Neural cell (in vitro differentiated cells): ENCODE measurements around the gene DUSP19. TPM values are rescaled to one million over a fixed set of nuclear protein-coding genes. Genes with fewer than 3 reads are reported as not detected.

Source experiments
- H2AFZ ChIP-seq: fragments of 200-600, 300-800 bp; sonication (generic), shearing (Covaris generic); 2 replicates; pipeline ENCODE4 v1.6.0; 2014; ENCODE audit warnings: low read depth, mild to moderate bottlenecking, antibody characterized with exemption, low read length, moderate library complexity
- H3F3A ChIP-seq: fragments of 200-600 bp; shearing (Covaris generic); 2 replicates; pipeline ENCODE4 v1.6.1; 2016; ENCODE audit warnings: mild to moderate bottlenecking, moderate library complexity, mixed read lengths, antibody characterized with exemption, low read length; ENCODE audit not compliant: insufficient read depth, poor library complexity, severe bottlenecking
- H3K27ac ChIP-seq: fragments of 200-600, 300-800 bp; sonication (generic), shearing (Covaris generic); 2 replicates; pipeline ENCODE4 v1.5.1; 2014; ENCODE audit warnings: mild to moderate bottlenecking, low read length, moderate library complexity
- H3K27me3 ChIP-seq: fragments of 300-800, 200-600 bp; sonication (generic), shearing (Covaris generic); 2 replicates; pipeline ENCODE4 v1.6.0; 2014; ENCODE audit warnings: mild to moderate bottlenecking, low read depth, low read length, moderate library complexity; ENCODE audit not compliant: insufficient read depth
- H3K36me3 ChIP-seq: fragments of 300-800, 200-600 bp; sonication (generic), shearing (Covaris generic); 2 replicates; pipeline ENCODE4 v1.5.1; 2014; ENCODE audit warnings: mild to moderate bottlenecking, antibody characterized with exemption, low read length, moderate library complexity; ENCODE audit not compliant: insufficient read depth
- H3K4me2 ChIP-seq: fragments of 300-800, 200-600 bp; sonication (generic), shearing (Covaris generic); 2 replicates; pipeline ENCODE4 v1.6.0; 2014; ENCODE audit warnings: mild to moderate bottlenecking, low read length
- H3K4me3 ChIP-seq: fragments of 300-800, 200-600 bp; sonication (generic), shearing (Covaris generic); 2 replicates; pipeline ENCODE4 v1.5.1; 2014; ENCODE audit warnings: mild to moderate bottlenecking, low read length, moderate library complexity
- H3K79me2 ChIP-seq: fragments of 200-600 bp; shearing (Covaris generic); replicated peaks from 2 replicates; pipeline ENCODE4 v1.6.0; 2014; ENCODE audit warnings: mild to moderate bottlenecking, low read length, moderate library complexity; ENCODE audit not compliant: insufficient read depth
- H3K9ac ChIP-seq: fragments of 300-800, 200-600 bp; sonication (generic), shearing (Covaris generic); 2 replicates; pipeline ENCODE4 v1.6.1; 2016; ENCODE audit warnings: mild to moderate bottlenecking, low read length, mixed read lengths
- H3K9me2 ChIP-seq: fragments of 200-600 bp; shearing (Covaris generic); 2 replicates; pipeline ENCODE4 v1.6.1; 2016; ENCODE audit warnings: mild to moderate bottlenecking, low read length, mixed read lengths; ENCODE audit not compliant: insufficient read depth
- H3K9me3 ChIP-seq: fragments of 200-600, 300-800 bp; sonication (generic), shearing (Covaris generic); 2 replicates; pipeline ENCODE4 v1.6.1; 2016; ENCODE audit warnings: mild to moderate bottlenecking, mixed run types, low read length, moderate library complexity, mixed read lengths
- H4K20me1 ChIP-seq: fragments of 200-600 bp; shearing (Covaris generic); 2 replicates; pipeline ENCODE4 v1.6.1; 2016; ENCODE audit warnings: mild to moderate bottlenecking, mixed run types; ENCODE audit not compliant: insufficient read depth
- EP300 ChIP-seq: fragments of 450-650 bp; conservative IDR thresholded peaks from 2 replicates; pipeline ENCODE4 v1.6.1; 2014; ENCODE audit warnings: antibody characterized with exemption, mild to moderate bottlenecking, moderate library complexity; ENCODE audit not compliant: poor library complexity, severe bottlenecking
- EZH2 ChIP-seq: fragments of 200-600, 300-800 bp; shearing (Covaris generic), sonication (generic); IDR thresholded peaks from 2 replicates; pipeline ENCODE4 v1.6.1; 2014; ENCODE audit warnings: antibody characterized with exemption, low read length, borderline replicate concordance, mild to moderate bottlenecking; ENCODE audit not compliant: insufficient read depth, poor library complexity, severe bottlenecking
- MXI1 ChIP-seq: fragments of 450-650 bp; conservative IDR thresholded peaks from 2 replicates; pipeline ENCODE4 v1.6.1; 2014; ENCODE audit warnings: antibody characterized with exemption, mild to moderate bottlenecking; ENCODE audit not compliant: poor library complexity, severe bottlenecking
- POLR2AphosphoS5 ChIP-seq: IDR thresholded peaks from 2 replicates; pipeline ENCODE4 v1.6.1; 2012
- RAD21 ChIP-seq: fragments of 450-650 bp; conservative IDR thresholded peaks from 2 replicates; pipeline ENCODE4 v1.6.1; 2014; ENCODE audit warnings: antibody characterized with exemption, mild to moderate bottlenecking, moderate library complexity
- SMC3 ChIP-seq: fragments of 450-650 bp; conservative IDR thresholded peaks from 2 replicates; pipeline ENCODE4 v1.6.1; 2014; ENCODE audit warnings: antibody characterized with exemption, mild to moderate bottlenecking, moderate library complexity; ENCODE audit not compliant: poor library complexity
- TAF1 ChIP-seq: IDR thresholded peaks from 2 replicates; pipeline ENCODE4 v1.6.1; 2012; ENCODE audit warnings: low read depth
- polyA plus RNA-seq: library from polyadenylated mRNA; depleted of rRNA; stranded (reverse); fragments of >200 nt; gene quantifications from 2 replicates; pipeline ENCODE4 v1.2.3, GENCODE V29; 2014
- TF ChIP-seq, protein P1 (sequence below): IDR thresholded peaks from 2 replicates; pipeline ENCODE4 v1.6.1; 2012; ENCODE audit warnings: borderline replicate concordance
- TF ChIP-seq, protein P2 (sequence below): fragments of 450-650 bp; IDR thresholded peaks from 2 replicates; pipeline ENCODE4 v1.5.1; 2014; ENCODE audit warnings: antibody characterized with exemption, mild to moderate bottlenecking, moderate library complexity; ENCODE audit not compliant: poor library complexity, severe bottlenecking

Gene DUSP19
- polyA plus RNA-seq, 1 donor from 2014 or later: 5.6 TPM

DNA sequence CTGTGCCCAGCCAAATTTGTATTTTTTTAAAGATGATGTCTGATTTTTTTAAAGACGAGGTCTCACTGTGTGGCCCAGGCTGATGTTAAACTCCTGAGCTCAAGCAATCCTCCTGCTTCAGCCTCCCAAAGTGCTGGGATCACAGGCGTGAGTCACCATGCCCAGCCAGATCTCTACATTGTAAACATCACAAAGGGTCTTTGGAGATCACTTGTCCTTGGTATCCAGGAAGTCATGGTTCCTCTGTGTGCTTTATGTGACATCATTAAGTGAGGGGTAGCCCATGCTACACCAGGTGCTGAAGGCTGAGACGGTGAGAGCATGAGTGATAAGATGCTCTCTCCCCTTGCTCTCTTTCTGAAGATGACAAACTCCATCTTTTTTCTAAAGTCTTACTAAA, 38.7 kb downstream of the DUSP19 start:
- H3K36me3 ChIP-seq: no peaks in the 10 kb centered on the region
- H3K9me2 ChIP-seq: no peaks in the 10 kb centered on the region
- H3K27ac ChIP-seq: no peak overlapping the region
- no peaks in the 10 kb centered on the region for H3K27me3 ChIP-seq
- no peak overlapping the region for H2AFZ ChIP-seq
- H4K20me1 ChIP-seq: no peaks in the 10 kb centered on the region
- H3K79me2 ChIP-seq: no peaks in the 10 kb centered on the region
- H3K4me2 ChIP-seq: no peak overlapping the region
- no peaks in the 10 kb centered on the region for H3K9me3 ChIP-seq
- no peak overlapping the region for H3K4me3 ChIP-seq
- TF ChIP-seq MXI1: no peak
- no peak for TF ChIP-seq EP300
- TF ChIP-seq TAF1: no peak
- TF ChIP-seq, protein P1, sequence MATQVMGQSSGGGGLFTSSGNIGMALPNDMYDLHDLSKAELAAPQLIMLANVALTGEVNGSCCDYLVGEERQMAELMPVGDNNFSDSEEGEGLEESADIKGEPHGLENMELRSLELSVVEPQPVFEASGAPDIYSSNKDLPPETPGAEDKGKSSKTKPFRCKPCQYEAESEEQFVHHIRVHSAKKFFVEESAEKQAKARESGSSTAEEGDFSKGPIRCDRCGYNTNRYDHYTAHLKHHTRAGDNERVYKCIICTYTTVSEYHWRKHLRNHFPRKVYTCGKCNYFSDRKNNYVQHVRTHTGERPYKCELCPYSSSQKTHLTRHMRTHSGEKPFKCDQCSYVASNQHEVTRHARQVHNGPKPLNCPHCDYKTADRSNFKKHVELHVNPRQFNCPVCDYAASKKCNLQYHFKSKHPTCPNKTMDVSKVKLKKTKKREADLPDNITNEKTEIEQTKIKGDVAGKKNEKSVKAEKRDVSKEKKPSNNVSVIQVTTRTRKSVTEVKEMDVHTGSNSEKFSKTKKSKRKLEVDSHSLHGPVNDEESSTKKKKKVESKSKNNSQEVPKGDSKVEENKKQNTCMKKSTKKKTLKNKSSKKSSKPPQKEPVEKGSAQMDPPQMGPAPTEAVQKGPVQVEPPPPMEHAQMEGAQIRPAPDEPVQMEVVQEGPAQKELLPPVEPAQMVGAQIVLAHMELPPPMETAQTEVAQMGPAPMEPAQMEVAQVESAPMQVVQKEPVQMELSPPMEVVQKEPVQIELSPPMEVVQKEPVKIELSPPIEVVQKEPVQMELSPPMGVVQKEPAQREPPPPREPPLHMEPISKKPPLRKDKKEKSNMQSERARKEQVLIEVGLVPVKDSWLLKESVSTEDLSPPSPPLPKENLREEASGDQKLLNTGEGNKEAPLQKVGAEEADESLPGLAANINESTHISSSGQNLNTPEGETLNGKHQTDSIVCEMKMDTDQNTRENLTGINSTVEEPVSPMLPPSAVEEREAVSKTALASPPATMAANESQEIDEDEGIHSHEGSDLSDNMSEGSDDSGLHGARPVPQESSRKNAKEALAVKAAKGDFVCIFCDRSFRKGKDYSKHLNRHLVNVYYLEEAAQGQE: no peak
- no peak for TF ChIP-seq POLR2AphosphoS5
- TF ChIP-seq, protein P2, sequence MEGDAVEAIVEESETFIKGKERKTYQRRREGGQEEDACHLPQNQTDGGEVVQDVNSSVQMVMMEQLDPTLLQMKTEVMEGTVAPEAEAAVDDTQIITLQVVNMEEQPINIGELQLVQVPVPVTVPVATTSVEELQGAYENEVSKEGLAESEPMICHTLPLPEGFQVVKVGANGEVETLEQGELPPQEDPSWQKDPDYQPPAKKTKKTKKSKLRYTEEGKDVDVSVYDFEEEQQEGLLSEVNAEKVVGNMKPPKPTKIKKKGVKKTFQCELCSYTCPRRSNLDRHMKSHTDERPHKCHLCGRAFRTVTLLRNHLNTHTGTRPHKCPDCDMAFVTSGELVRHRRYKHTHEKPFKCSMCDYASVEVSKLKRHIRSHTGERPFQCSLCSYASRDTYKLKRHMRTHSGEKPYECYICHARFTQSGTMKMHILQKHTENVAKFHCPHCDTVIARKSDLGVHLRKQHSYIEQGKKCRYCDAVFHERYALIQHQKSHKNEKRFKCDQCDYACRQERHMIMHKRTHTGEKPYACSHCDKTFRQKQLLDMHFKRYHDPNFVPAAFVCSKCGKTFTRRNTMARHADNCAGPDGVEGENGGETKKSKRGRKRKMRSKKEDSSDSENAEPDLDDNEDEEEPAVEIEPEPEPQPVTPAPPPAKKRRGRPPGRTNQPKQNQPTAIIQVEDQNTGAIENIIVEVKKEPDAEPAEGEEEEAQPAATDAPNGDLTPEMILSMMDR: no peak
- no peak overlapping the region for H3K9ac ChIP-seq
- H3F3A ChIP-seq: no peaks in the 10 kb centered on the region

DNA sequence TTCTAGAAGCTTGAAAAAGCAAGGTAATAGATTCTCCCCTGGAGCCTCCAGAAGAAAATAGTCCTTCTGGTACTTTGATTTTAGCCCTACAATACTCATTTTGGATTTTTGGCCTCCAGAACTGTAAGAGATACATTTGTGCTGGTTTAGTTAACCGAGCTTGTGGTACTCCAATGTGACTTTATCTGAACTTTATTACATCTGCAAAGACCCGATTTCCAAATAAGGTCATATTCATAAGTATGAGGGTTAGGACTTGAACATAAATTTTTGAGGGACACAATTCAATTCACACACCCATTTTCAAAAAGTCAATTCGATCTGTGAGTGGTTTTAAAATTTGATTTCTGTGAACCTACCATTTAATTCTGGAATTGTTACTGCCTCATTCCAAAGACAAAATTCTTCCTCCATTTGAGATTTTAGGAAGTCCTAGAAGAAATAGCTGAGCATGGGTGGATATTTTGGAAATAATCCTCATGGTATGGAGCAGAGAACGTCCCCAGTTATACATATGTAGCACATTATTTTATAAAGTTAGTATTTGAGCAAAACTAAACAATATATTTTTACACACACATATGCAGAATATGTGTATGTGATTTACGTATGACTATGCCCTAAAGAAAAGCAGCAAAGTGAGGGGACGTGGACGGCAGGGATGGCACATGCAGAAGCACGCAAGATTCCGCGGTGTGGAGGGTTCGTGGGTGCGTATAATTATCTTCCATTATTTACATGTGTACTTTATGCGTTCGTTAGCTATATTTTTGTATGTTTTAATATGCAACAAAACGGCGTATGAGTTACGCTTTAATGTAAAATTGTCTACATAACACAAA, 44.8 kb downstream of the DUSP19 start:
- TF ChIP-seq RAD21: no peak
- no peak for TF ChIP-seq POLR2AphosphoS5
- TF ChIP-seq EP300: no peak
- TF ChIP-seq, protein P2: no peak
- no peak for TF ChIP-seq SMC3
- TF ChIP-seq EZH2: no peak
- TF ChIP-seq, protein P1: no peak
- no peak for TF ChIP-seq MXI1
- no peak for TF ChIP-seq TAF1
- H3K9ac ChIP-seq: peak overlapping the region; percentile 71
- no peaks in the 10 kb centered on the region for H4K20me1 ChIP-seq
- no peaks in the 10 kb centered on the region for H3K36me3 ChIP-seq
- peak overlapping the region; percentile 71 for H2AFZ ChIP-seq
- no peaks in the 10 kb centered on the region for H3K27me3 ChIP-seq
- H3K79me2 ChIP-seq: peaks cover 33% of the 10 kb centered on the region
- H3F3A ChIP-seq: no peaks in the 10 kb centered on the region
- peak overlapping the region; percentile 77 for H3K4me3 ChIP-seq
- peak overlapping the region; percentile 84 for H3K27ac ChIP-seq
- H3K9me2 ChIP-seq: no peaks in the 10 kb centered on the region
- no peaks in the 10 kb centered on the region for H3K9me3 ChIP-seq
- peak overlapping the region; percentile 63 for H3K4me2 ChIP-seq
